ENCODE data around the gene OR52W1. TPM values are rescaled to one million over a fixed set of nuclear protein-coding genes. Genes with fewer than 3 reads are reported as not detected.

OR52W1 gene, protein sequence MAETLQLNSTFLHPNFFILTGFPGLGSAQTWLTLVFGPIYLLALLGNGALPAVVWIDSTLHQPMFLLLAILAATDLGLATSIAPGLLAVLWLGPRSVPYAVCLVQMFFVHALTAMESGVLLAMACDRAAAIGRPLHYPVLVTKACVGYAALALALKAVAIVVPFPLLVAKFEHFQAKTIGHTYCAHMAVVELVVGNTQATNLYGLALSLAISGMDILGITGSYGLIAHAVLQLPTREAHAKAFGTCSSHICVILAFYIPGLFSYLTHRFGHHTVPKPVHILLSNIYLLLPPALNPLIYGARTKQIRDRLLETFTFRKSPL
- not detected for total RNA-seq (ENCODE audit: insufficient read depth, low replicate concordance)

DNA sequence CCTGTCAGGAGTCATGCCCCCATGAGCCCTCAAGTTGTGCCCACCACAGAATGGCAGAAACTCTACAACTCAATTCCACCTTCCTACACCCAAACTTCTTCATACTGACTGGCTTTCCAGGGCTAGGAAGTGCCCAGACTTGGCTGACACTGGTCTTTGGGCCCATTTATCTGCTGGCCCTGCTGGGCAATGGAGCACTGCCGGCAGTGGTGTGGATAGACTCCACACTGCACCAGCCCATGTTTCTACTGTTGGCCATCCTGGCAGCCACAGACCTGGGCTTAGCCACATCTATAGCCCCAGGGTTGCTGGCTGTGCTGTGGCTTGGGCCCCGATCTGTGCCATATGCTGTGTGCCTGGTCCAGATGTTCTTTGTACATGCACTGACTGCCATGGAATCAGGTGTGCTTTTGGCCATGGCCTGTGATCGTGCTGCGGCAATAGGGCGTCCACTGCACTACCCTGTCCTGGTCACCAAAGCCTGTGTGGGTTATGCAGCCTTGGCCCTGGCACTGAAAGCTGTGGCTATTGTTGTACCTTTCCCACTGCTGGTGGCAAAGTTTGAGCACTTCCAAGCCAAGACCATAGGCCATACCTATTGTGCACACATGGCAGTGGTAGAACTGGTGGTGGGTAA is at the start of gene OR52W1:
TSS of gene OR52W1 (plus strand) at position 51 of the 637 bp plus-strand sequence. CDS start at position 51, 0 bp downstream.
- DNase-seq (ENCODE audit: low spot score) = no peak

DNA sequence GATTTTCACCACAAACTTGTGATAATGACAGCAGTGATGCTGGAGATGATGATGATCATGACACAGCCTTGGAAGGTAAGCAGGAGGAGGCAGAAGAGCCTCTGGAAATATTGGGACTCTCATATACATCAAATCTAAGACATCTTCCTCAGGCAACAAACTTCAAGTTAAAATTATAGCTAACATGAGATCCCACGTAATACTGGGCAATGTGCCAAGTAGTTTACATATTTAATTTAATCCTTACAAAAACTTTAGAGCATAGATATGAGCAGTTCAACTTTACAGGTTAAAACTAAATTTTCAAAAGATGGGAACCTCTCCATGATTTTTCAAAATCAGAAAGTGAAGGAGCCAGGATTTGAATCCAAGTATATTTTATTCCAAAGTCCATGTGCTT is 47.9 kb upstream of the OR52W1 start:
- no peak for DNase-seq (ENCODE audit: low spot score)

DNA sequence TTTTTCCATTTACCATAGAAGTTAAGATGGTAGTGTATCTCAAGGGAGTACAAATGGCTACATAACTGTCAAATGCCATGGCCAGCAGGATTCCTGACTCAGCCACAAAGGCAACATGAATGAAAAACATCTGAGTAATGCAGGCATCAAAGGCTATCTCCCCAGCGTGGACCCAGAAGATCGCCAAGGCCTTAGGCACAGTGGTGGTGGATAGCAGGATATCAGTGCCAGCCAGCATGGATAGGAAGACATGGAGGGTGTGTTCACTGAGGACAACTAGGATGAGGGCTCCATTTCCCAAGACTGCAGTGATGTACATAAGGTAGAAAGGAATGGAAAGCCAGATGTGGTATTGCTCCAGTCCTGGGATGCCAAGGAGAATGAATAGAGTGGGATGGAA is 46.9 kb upstream of the OR52W1 start:
- no peak for DNase-seq (ENCODE audit: low spot score)

DNA sequence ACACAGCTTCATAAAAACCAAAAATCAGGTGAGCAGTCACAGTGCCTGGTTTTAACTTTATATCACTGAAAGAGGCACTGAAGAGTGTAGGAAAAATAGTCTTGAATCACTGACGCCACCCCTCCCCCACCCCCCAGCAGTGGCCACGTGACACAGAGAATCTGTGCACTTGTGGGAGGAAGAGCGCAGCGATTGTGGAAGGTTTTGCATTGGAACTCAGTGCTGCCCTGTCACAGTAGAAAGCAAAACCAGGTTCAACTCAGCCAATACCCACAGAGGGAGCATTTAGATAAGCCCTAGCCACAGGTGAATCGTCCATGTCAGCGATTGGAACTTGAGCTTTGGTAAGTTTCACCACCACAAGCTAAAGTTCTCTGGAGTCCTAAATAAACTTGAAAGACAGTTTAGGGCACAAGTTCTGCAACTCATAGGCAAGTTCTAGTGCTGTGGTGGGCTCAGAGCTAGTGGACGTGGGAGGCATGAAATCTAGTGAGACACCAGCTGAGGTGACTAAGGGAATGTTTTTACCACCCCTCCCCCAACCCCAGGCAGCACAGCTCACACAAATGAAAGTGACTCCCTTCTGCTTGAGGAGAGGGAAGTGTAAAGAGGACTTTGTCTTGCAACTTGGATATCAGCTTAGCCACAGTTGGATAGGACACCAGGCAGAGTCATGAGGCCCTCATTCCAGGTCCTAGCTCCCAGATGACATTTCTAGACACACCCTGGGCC is 42.2 kb upstream of the OR52W1 start:
- DNase-seq (ENCODE audit: low spot score) = no peak

DNA sequence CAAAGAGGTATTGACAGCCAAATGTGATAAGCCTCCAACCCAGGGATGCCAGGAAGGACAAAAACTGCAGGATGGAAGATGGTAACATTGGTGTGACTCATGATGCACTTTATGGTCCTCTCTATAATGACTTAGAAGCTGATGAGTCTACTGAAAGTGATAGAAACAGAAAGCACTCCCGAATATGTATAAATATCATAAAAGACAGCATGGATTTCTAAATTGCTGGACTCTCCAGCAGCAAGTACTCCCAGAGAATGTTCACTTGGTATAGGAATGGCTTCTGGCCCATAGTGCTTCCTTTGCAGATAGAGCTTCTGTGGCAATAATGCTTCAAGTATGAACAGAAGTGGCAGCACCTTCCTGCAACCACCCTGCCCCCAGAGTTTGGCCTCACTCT is 28.8 kb upstream of the OR52W1 start, which contains the start of gene OR52B2:
TSS of gene OR52B2 (minus strand) at position 101 of the 400 bp plus-strand sequence. CDS start at position 101, 0 bp downstream.
- no peak for DNase-seq (ENCODE audit: low spot score)

DNA sequence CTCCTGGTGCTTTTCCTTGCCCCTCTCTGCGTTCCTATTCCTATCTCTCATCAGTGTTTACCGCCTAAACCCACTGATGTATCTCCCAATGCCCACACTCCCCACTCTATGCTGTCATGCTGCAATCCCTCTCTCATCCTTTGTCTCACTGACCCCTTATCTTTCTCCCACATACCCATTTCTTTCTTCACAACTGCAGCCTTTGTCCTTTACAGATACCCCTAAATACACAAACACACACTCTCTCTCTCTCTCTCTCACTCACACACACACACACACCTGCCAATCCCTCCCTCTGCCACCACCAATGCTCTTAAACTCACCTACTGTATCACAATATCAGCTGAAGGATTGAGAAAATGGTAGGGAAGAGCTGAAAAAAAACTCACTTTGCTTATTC is 23.6 kb upstream of the OR52W1 start:
- DNase-seq (ENCODE audit: low spot score) = no peak

DNA sequence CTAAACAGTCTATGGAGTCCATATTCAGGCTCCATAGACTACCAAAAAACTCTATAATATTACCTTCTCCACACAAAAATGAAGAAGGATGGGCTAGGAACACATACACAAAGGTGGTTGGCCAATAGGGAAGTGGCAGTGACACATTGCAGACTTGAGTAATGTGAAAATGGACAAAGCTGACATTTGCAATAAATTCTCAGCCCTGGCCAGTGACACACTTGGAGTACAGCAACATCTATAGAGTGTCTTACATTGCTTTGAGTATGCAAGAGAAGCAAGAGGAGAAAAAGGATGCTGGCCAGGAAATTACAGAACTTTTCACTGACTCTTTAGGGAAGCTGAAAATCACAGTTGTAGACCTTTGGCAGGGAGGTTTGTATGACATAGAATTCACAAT is 7.3 kb upstream of the OR52W1 start:
- DNase-seq (ENCODE audit: low spot score) = no peak

DNA sequence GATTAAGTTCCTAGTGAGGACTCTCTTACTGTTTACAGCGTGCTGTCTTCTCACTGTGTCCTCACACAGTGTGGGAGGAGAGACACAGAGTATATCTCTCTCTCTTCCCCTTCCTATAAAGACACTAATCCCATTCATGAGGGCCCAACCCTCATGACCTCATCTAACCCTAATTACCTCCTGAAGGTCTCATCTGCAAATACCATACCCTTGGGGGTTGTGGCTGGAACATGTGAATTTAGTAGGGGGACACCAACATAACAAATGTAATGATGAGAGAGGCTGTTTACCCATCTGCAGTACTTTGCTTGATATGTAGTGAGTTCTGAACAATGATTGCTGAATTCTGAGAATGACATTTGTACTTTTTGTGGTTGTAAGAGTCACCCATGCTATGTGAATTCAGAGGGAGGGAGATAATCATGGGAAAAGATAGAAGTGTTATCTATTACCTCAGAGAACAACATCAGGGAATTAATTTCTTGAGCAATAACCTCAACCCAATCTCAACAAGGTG is 4.9 kb upstream of the OR52W1 start:
- no peak for DNase-seq (ENCODE audit: low spot score)

DNA sequence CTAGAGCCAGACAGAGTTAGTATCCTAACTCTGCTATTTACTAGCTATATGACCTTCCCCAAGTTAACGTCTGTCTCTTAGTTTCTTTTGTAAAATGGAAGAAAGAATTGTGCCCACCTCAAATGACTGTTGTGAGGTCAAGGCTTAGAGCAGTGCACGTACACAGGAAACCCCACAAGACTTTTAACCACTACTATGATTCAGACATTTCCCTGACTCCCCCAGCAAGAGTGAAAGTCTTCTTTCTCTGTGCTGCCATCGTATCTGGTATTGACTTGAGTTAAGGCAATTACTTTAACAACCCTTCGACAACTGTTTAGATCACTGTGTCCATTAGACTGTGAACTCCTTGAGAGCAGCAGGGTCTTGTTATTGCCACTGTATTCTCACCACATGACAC is 2.6 kb upstream of the OR52W1 start:
- DNase-seq (ENCODE audit: low spot score) = no peak

DNA sequence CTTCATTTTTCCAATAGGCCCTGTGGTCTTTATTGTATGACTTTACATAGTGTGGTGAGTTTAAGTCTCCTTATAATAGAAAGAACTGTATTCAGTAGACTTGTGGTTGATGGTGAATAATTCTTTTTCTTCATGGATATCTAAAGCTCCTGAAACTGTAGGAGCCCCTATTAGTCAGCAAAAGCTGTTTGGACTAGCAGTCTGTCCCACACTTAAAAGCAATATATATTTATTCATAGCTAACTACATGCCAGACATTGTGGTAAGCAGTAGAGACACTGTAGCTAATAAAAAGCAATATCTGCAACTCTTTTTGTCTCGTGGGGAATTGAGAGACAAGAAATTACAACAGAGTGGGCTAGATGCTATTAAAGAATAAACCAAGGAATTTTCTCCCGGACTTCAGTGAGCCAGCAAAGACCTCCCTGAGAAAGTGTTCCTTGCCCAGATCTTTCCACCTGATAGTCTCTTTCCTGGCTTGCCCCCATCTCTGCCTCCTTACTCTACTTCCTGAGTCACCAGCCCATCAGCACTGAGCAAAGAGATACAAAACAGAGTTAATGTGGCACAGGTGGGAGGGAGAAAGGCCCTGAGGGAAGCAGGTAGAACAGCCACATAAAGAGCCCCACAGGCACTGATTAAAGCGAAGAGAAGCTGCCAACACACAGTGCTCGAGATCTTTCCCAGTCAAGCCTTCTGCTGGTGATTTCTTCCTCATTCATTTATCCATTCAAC is 1.4 kb upstream of the OR52W1 start:
- DNase-seq (ENCODE audit: low spot score) = no peak

DNA sequence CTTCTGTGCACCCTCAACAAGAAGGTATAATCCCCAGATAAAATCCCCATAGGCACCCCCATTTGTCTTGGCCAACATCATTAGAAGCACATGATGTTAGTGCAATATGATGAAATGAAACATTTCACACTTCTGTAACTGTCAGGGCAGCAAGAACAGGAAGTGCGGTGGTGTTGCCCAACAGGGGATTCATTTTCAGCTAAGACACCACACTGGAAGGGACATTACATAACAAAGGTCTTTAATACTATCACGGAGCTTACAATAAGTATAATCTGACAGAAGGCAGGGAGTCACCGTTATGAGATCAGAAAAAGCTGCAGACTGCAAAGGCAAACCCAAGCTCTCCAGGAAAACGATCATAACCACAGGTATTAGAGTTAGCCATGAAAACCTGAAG is 2.0 kb downstream of the OR52W1 start:
- peak; percentile 12 for DNase-seq (ENCODE audit: low spot score)

DNA sequence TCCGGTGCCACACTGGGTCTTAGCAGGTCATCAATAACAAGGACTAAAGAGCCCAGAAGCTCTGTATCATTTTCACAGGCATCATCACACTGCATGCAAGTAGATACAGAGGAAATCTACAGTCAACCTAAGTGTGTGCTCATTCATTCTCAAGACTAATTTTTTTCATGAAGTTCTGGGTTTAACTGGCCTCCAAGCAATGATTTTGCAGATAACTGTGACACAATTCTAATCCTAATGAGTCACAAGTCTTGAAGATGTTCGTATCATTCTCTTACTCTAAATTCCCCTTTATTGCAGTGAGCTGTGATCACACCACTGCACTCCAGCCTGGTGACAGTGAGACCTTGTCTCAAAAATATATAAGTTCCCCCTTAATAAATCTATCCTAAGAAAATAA is 2.5 kb downstream of the OR52W1 start:
- DNase-seq (ENCODE audit: low spot score) = no peak

DNA sequence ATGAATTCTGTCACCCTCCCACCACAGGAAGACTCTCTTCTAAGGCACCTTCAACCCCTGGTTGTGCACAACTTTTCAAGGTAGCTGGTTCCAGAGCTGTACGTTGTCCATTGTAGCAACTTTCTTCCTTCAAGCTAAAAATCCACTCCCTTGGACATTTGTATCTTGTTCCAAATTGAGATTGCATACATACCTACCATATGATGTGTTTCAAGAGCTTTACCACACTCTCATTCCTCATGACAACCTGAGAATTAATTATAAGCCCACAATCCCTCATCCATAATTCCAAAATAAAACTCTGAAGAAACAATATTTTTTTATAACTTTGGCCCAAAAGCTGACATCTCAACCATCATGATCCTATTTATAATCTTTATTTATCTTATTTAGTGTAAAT is 3.0 kb downstream of the OR52W1 start:
- DNase-seq (ENCODE audit: low spot score) = no peak

DNA sequence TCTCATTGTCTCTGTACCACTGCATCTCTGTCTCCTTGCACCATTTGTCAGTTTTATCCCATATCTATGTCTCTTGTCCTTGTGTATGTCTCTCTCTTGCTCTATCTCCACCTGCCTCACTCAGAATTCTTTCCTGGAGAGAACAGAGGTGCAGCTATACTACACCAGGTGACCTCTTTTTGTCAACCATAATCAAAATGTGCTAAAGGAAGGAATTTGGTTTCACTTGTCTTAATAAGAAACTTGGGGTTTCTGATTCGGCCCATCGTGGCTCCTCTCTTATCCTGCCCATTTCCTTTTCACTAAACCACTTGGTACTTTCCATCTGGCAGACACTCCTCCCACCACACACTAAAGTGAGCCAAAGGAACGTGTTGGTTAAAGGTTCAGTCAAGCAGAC is 4.3 kb downstream of the OR52W1 start:
- DNase-seq (ENCODE audit: low spot score) = no peak

DNA sequence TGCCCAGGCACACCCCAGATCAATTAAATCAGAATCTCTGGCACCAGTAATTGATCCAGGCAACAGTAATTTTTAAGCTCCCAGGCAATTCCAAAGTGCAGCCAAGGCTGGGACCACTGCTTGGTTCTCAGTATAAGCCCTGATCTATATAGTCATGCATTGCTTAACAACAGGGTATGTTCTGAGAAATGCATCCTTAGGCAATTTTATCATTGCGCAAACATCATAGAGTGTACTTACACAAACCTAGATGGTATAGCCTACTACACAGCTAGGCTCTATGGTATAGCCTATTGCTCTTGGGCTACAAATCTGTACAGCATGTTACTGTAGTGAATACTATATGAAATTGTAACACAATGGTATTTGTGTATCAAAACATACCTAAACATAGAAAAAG is 5.7 kb downstream of the OR52W1 start:
- no peak for DNase-seq (ENCODE audit: low spot score)

DNA sequence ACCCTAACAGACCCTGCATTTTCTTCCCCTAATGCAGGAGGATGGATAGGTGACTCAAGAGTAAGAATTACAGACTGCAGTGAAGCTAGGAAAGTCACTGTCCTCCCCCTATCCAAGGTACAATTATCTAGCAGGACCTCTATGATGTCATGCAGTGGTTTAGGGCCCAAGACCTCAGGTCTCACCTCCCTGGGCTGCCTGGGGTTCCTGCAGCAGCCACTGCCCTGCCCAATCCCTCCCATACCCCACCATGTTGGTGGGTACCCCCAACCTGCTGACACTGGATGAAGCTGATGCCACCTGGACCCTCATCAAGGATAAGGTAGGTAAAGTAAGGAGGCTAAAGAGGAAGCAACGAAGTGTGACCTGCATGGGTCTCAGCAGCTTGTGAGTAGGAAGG is 6.3 kb downstream of the OR52W1 start, which contains the start of gene C11orf42:
TSS of gene C11orf42 (plus strand) at position 192 of the 400 bp plus-strand sequence. CDS start at position 251, 59 bp downstream.
- no peak for DNase-seq (ENCODE audit: low spot score)

DNA sequence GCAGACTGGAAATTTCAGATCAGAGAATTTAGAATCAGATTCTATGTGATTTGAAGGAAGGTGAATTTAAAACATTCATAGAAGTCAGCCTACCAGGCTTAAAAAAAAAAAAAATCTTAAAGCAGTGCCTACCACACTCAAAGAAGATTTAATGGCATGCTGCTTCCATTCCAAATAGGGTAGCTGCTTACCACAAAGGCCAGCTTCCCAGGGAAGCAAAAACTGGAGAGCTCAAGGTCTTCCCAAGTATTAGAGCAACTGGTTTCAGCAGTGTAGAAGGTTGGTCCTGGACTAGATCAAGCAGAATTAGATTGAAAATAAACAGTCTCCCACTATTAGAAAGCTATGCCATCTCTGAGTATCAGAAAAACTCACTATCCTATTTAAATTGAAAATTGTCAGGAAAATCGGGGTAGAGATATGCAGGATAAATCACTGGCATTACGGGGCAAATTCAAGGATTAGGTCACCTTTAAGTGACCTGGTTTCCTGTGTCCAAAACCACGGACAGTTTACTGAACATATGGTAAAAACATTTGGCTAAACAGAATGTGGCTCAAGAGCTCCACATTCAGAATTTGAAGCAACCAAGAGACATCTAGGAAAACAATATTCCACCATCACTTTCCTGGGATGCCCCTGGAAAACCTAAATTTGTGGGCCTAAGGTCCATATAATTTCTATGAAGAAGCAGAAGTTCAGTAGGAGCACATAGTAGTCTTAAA is 7.6 kb downstream of the OR52W1 start:
- peak; percentile 26 for DNase-seq (ENCODE audit: low spot score)

DNA sequence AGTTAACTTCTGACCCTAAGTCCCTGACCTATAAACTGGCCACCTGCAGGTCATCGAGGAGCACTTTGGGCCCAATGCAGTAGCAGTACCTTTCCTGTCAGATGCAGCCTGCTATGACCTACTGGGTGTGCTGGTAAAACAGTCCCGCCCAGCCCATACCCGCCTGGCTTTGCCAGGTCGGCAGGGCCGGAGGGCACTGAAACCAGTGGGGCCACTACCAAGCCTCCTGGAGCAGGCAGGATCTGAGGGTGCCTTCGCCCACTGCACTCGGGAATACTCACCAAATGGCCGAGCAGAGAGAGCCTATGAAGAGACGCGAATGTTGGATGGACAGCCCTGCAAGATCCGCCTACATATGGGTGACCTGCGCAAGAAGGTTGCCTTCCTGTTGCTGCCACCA is 10.8 kb downstream of the OR52W1 start:
- DNase-seq (ENCODE audit: low spot score) = no peak

DNA sequence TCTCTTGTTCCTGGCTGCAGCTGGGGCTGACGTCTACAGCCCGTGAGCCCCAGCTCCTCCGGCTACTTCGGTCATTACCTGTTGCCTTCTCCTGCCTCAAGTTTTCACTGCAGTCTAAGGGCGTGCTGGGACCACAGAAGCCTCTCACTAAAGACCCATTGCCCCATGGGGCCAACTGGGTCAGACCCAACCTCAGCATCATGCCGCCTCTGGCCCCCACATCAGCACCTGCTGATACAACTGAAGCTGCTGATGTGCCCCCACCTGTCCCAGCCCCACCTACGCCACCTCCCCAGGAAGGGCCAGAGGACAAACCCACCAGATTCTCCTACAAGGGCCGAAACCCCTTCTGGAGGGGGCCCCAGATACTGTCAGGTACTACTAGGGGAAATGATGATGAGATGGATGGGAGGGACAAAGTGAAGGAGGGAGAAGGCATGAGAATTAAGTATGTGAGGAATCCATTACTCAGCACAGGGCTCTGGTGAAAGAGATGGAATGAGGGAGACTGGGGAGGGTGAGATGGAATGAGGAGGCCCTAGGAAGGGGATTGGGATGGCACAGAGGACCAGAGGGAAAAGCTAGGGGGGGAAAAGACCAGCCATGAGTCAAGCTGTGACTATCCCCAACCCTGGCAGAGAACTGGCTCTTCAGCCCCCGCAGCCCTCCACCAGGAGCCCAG is 11.4 kb downstream of the OR52W1 start:
- no peak for DNase-seq (ENCODE audit: low spot score)

DNA sequence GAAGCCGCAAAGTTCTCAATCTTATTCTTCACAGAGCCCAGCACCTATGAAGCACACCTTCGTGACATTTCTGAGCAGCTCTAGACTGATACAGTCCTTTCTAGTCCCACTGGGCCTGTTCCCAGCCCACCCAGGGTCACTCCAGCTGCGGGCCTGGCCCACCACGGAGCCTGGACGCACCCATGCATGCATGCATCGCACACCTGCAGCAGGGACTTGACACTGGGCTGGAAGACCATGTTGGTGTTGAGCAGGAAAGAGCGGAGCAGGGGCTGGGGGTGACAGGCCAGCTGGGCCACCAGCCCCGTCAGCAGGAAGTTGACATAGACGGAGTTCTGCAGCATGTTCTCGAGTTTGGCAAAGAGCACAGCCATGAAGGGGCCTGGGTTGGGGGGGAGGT is 15.5 kb downstream of the OR52W1 start:
- no peak for DNase-seq (ENCODE audit: low spot score)
